Hepatocyte (in vitro differentiated cells): ENCODE results near the gene NEK1. TPM values are rescaled to one million over a fixed set of nuclear protein-coding genes. Genes with fewer than 3 reads are reported as not detected.

Source experiments
- DNase-seq: peaks from one replicate; pipeline ENCODE4 v3.0.0-alpha.2; 2016; ENCODE audit warnings: low spot score
- H2AFZ ChIP-seq: fragments of 200-600 bp; sonication (generic); 2 replicates; pipeline ENCODE4 v1.6.0; 2016; ENCODE audit warnings: antibody characterized with exemption, mild to moderate bottlenecking
- H3K27ac ChIP-seq: fragments of 200-600 bp; sonication (generic); 2 replicates; pipeline ENCODE4 v1.5.1; 2016; ENCODE audit warnings: mild to moderate bottlenecking
- H3K27me3 ChIP-seq: fragments of 200-600 bp; sonication (generic); 2 replicates; pipeline ENCODE4 v1.6.1; 2016
- H3K36me3 ChIP-seq: fragments of 200-600 bp; sonication (generic); replicated peaks from 2 replicates; pipeline ENCODE4 v1.5.1; 2016; ENCODE audit warnings: low read depth; ENCODE audit not compliant: insufficient read depth
- H3K4me1 ChIP-seq: fragments of 200-600 bp; sonication (generic); 2 replicates; pipeline ENCODE4 v1.5.1; 2016; ENCODE audit warnings: mild to moderate bottlenecking, moderate library complexity; ENCODE audit not compliant: insufficient read depth
- H3K4me2 ChIP-seq: fragments of 200-600 bp; sonication (generic); 2 replicates; pipeline ENCODE4 v1.6.0; 2016
- H3K4me3 ChIP-seq: fragments of 200-600 bp; sonication (generic); 2 replicates; pipeline ENCODE4 v1.5.1; 2016; ENCODE audit warnings: mild to moderate bottlenecking
- H3K79me2 ChIP-seq: fragments of 200-600 bp; sonication (generic); 2 replicates; pipeline ENCODE4 v1.6.0; 2017; ENCODE audit warnings: mild to moderate bottlenecking
- H3K9me2 ChIP-seq: fragments of 200-600 bp; sonication (generic); replicated peaks from 2 replicates; pipeline ENCODE4 v1.6.0; 2017; ENCODE audit warnings: mild to moderate bottlenecking; ENCODE audit not compliant: insufficient read depth
- H3K9me3 ChIP-seq: fragments of 200-600 bp; sonication (generic); 2 replicates; pipeline ENCODE4 v1.5.1; 2016; ENCODE audit warnings: low read depth, mild to moderate bottlenecking
- H4K20me1 ChIP-seq: fragments of 200-600 bp; sonication (generic); 2 replicates; pipeline ENCODE4 v1.6.0; 2016; ENCODE audit warnings: mild to moderate bottlenecking; ENCODE audit not compliant: insufficient read depth, poor library complexity, severe bottlenecking
- EZH2 ChIP-seq: fragments of 200-600 bp; sonication (generic); IDR thresholded peaks from 2 replicates; pipeline ENCODE4 v1.6.1; 2016; ENCODE audit warnings: antibody characterized with exemption, mild to moderate bottlenecking, borderline replicate concordance
- EZH2phosphoT487 ChIP-seq: fragments of 200-600 bp; sonication (generic); IDR thresholded peaks from one replicate; pipeline ENCODE4 v1.6.1; 2018; ENCODE audit warnings: antibody characterized with exemption, mild to moderate bottlenecking, low read depth, moderate library complexity; ENCODE audit not compliant: unreplicated experiment, severe bottlenecking
- WGBS: methylation state at CpG from one replicate; pipeline ENCODE4 v1.1.6; 2016; ENCODE audit warnings: low lambda C conversion rate; ENCODE audit errors: missing lambda C conversion rate; 5-methylcytosine and 5-hydroxymethylcytosine counted together
- polyA plus RNA-seq: library from polyadenylated mRNA; unstranded; fragments of >200 nt; fragmentation: Nextera tagmentation; extraction: Ambion mirVana; gene quantifications from 2 replicates; pipeline ENCODE4 v1.2.1, GENCODE V29; 2016
- total RNA-seq: library from RNA; depleted of rRNA; stranded (reverse); fragments of >200 nt; gene quantifications from 2 replicates; pipeline ENCODE4 v1.2.3, GENCODE V29; 2014
- TF ChIP-seq, protein P1 (sequence below): fragments of 200-600 bp; sonication (generic); IDR thresholded peaks from 2 replicates; pipeline ENCODE4 v1.5.1; 2016; ENCODE audit warnings: antibody characterized with exemption, mild to moderate bottlenecking; ENCODE audit not compliant: poor library complexity

NEK1 gene
- total and polyA plus RNA-seq, 2 experiments from 2014 or later: 7.8 to 10.4 TPM

DNA sequence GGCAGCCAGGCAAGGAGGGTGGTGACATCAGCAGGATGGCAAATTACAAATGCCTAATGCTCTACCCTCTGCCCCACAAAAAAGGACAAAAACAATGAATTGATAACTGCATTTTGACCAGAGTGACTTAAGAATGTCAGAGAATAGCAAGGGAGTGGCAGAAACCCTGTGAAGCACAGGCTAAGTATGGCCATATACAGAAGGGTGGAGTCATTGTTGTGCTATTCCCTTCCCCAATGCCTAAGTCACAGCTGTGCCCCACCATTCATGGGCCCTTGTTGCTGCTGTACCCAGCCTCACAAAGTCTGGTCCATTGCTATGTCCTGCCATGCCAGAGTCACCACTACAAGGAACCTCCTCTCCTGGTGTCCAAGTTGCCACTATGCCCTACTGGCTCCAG is 123.1 kb downstream of the NEK1 start:
- Histone ChIP-seq H4K20me1 (no peaks in the 10 kb centered on the region), H3K27me3 (no peaks in the 10 kb centered on the region), H3K4me2 (no peak overlapping the region), H3K4me3 (no peak overlapping the region), H3K9me2 (no peaks in the 10 kb centered on the region), H3K4me1 (peaks cover 8% of the 10 kb centered on the region), H3K36me3 (no peaks in the 10 kb centered on the region), H2AFZ (no peak overlapping the region), H3K79me2 (no peaks in the 10 kb centered on the region), H3K9me3 (no peaks in the 10 kb centered on the region), H3K27ac (no peak overlapping the region)
- no peak for DNase-seq
- TF ChIP-seq EZH2 (no peak), EZH2phosphoT487 (no peak)
- TF ChIP-seq, protein P1, sequence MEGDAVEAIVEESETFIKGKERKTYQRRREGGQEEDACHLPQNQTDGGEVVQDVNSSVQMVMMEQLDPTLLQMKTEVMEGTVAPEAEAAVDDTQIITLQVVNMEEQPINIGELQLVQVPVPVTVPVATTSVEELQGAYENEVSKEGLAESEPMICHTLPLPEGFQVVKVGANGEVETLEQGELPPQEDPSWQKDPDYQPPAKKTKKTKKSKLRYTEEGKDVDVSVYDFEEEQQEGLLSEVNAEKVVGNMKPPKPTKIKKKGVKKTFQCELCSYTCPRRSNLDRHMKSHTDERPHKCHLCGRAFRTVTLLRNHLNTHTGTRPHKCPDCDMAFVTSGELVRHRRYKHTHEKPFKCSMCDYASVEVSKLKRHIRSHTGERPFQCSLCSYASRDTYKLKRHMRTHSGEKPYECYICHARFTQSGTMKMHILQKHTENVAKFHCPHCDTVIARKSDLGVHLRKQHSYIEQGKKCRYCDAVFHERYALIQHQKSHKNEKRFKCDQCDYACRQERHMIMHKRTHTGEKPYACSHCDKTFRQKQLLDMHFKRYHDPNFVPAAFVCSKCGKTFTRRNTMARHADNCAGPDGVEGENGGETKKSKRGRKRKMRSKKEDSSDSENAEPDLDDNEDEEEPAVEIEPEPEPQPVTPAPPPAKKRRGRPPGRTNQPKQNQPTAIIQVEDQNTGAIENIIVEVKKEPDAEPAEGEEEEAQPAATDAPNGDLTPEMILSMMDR: no peak

DNA sequence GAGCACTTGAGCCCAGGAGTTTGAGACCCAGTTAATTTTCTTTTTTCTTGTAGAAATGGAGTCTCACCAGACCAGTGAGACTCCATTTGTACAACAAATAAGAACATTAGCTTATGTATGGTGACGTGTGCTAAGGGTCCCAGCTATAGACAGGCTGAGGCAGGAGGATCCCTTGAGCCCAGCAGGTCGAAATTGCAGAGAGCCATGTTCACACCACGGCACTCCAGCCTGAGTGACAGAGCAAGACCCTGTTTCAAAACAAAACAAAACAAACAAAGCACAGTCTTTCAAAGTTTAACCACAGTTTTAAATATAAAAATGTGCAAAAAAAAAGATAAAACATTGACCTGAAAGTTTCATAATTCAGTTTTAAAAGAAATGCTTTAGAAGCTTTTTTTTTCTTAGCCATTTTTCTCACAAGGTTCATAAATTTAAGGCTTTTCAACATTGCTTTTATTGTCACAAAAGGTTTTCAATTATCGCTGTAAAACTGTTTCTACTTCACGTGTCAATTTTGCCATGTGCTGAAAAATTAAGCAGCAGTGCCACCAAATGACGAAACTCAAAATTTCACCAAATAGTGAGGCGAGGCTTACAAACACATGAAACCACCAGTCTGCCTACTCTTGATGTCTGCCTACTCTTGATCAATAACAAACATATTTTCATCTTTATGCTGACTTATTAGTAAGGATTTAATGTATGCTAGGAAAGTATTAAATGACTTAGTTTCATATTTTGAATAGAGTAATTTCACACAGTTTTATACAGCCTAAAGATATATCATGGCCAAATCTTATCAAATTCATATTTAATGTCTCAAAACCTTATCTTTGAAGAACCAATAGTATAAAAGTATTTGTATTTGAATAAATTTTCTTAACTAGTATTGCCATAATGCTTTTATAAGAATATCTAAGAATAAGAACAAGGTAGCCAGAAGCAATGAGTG is 126.3 kb downstream of the NEK1 start:
- peak; percentile 48 for DNase-seq
- no peak overlapping the region for H3K4me3 ChIP-seq

DNA sequence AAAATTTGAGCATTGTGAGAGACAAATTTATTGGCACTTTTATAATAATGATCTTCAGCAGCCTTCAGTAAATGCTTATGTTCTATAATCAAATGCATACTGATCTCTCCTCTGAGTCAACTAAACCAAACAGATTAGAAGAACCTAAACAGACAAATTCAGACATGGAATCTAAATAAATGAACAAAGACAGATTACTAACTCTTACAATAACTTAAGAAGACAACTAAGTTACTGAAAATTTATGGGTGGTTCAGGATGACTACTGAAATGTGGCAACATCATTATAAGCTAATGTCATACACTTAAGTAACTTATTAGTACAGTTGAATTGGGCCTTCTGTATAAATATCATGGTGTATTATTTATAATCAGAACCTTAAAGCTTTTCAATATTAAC is 127.3 kb downstream of the NEK1 start:
- Histone ChIP-seq H2AFZ (no peak overlapping the region), H3K27ac (no peak overlapping the region), H3K4me1 (peaks cover 10% of the 10 kb centered on the region), H3K4me3 (no peak overlapping the region), H4K20me1 (no peaks in the 10 kb centered on the region), H3K79me2 (no peaks in the 10 kb centered on the region), H3K4me2 (no peak overlapping the region), H3K9me2 (no peaks in the 10 kb centered on the region), H3K27me3 (no peaks in the 10 kb centered on the region), H3K36me3 (no peaks in the 10 kb centered on the region), H3K9me3 (peaks cover 3% of the 10 kb centered on the region)
- no peak for DNase-seq
- TF ChIP-seq EZH2phosphoT487 (no peak), EZH2 (no peak)
- TF ChIP-seq, protein P1: no peak

More for the DNA sequence above, 126.3 kb downstream of the NEK1 start:
- Histone ChIP-seq H3K4me2 (peak overlapping the region; percentile 62), H2AFZ (peak overlapping the region; percentile 27), H3K36me3 (no peaks in the 10 kb centered on the region), H3K4me1 (peaks cover 10% of the 10 kb centered on the region), H3K27me3 (no peaks in the 10 kb centered on the region), H3K79me2 (no peaks in the 10 kb centered on the region), H3K27ac (no peak overlapping the region), H4K20me1 (no peaks in the 10 kb centered on the region), H3K9me2 (no peaks in the 10 kb centered on the region), H3K9me3 (peaks cover 3% of the 10 kb centered on the region)
- TF ChIP-seq, protein P1: peak; percentile 77
- TF ChIP-seq EZH2: no peak
- TF ChIP-seq EZH2phosphoT487: no peak
- 25% methylated on average over 7 of the region's 7 CpGs for WGBS
